HG02884 (cell line): ENCODE measurements around the gene RNF186.
"Not testable (repeated sequence)": the region's sequence is repeated elsewhere in the genome, so short reads cannot be mapped to it uniquely, and the experiment has no call there.

Source experiments
- ATAC-seq: cut with Tn5 transposase; IDR thresholded peaks from one replicate; pipeline ENCODE4 v1.9.1; 2021; ENCODE audit warnings: mild to moderate bottlenecking, moderate library complexity; ENCODE audit not compliant: unreplicated experiment

RNF186 gene

DNA sequence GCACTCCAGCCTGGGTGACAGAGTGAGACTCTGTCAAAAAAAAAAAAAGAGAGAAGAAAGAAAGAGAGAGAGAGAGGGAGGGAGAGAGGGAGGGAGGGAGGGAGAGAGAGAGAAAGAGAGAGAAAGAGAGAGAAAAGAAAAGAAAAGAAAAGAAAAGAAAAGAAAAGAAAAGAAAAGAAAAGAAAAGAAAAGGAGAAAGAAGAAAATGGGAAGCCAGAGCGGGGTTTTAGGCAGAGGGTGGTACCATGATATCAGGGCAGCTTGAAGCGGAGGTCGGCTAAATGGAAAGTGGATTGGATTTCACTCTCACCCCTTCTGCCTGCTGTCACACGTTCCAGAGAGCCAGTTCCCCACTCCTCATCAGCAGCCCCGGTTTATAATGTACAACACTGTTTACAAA is 17.3 kb downstream of the RNF186 start:
- ATAC-seq, result no peak

GRCh38 chr1:19794583-19794982 is 20.5 kb downstream of the RNF186 start:
- ATAC-seq, result no peak

DNA sequence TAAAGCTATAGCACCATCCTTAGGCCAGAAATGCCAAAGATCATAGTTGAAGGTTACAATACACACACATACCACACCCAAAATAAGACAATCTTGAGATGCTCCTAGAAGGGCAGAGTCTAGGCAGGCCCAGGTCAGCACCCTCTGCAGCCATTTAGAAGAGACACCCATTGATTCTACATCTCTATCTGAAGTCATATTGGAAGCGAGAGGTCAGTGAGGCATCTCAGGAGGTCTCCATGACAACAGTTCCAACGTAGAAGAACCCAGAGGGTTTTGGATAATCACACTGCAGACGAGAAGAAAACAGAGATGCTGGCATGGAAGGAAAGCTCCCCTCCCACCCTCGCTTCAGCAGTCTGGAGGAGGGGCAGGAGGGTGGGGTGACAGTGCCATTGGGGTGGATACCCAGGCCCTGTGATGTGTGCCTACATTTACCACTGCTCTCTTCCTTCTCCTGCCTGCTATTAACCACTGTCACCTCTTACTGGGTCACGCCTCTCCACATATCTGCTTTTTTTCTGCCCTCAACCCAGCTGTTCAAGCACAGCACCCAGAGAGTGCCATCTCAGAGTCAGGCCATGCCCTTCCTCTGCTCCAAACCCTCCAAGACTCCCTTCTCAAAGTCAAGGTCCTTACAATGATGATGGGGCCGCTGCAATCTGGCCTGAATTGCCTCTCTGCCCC is 21.6 kb downstream of the RNF186 start:
- ATAC-seq, result no peak

DNA sequence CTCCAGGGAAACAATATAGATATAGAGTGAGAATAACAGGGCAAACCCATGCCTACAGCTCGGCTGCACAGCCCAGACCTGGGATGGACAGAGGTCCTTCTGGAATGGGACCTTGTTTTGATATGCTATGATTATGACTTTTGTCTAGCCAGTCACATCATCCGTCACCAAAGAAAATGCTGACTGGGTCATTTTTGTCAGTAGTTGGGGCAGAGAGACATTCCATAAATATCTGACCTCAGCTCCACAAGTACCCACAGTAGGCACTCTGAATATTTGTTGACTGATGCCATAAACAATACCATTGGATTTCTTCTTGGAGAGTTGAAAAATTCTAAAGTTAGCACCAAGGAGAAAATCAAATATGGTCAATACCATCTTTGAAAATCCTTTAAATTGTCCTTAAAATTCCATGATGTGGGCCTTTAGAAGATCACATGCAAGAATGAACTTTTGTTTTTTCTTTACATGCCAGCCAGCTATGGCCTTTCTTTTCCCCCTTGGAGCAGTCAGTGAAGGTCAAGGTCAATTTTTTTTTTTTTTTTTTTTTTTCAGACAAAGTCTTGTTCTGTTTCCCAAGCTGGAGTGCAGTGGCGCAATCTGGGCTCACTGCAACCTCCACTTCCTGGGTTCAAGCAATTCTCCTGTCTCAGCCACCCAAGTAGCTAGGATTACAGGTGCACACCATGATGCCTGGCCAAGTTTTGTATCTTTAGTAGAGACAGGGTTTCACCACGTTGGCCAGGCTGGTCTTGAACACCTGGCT is 22.7 kb downstream of the RNF186 start:
- ATAC-seq, result no peak

GRCh38 chr1:19790061-19790975 is 24.8 kb downstream of the RNF186 start:
- ATAC-seq, result not testable (repeated sequence)

DNA sequence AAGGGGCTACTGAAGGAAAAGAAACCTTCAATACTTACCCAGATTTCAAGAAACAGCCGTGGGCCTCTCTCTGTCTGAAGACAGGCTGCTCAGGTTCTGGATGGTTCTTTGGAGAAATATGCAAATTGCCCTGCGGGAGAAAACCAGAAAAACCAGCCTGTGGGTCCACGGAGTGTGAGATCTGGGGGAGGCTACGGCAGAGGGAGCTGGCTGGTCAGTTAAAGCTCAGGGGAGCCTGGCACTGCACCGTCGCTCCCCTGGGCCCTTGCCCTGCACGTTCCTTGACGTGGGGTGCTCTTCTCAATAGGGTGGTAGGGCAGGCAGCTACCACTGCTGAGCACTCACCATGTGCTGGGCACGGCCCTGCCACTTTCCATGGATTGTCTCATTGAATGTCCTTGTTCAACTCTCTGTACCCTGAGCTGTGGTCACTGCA is 28.1 kb downstream of the RNF186 start:
- no peak for ATAC-seq

DNA sequence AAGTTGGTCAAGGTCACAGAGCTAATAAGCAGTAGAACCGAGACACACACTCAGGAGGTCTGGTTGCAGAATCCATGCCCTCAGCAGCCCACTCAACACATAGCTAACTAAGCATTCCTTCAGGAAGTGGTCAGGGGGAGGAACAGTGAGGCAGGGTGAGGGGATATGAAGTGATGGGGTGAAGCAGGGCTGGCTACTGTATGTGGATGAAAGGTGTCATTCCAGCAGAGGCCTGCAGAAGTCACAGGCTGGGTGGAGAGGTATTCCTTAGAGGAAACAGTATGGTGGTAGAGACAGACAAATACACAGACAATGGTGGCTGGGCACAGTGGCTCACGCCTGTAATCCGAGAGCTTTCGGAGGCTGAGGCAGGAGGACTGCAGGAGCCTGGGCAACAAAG is 29.4 kb downstream of the RNF186 start:
- no peak for ATAC-seq

- ATAC-seq, result no peak
Measured at GRCh38 chr1:19780267-19780877, 34.7 kb downstream of the RNF186 start.

DNA sequence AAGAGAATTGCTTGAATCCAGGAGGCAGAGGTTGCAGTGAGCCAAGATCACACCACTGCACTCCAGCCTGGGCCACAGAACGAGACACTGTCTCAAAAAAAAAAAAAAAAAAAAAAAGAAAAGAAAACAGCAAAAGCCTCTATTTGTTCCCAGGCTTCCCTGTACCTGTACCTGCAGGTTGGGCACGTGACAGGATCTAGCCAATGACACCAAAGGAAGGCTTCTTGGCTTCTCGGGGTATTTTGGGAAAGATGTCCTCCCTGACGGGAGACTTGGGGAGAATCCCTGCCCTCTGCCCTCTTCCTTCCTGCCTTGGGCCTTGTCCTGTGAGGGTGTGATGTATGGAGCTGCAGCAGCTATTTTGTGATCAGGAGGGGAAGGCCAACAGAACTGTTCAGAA is 38.1 kb downstream of the RNF186 start:
- no peak for ATAC-seq

GRCh38 chr1:19776287-19776686 is 38.8 kb downstream of the RNF186 start:
- ATAC-seq, result no peak

GRCh38 chr1:19775831-19776230 is 39.3 kb downstream of the RNF186 start:
- ATAC-seq, result no peak

GRCh38 chr1:19775317-19775716 is 39.8 kb downstream of the RNF186 start:
- no peak for ATAC-seq

GRCh38 chr1:19774180-19774785 is 40.8 kb downstream of the RNF186 start:
- ATAC-seq, result no peak

- ATAC-seq, result no peak
Measured at GRCh38 chr1:19773485-19773884, 41.6 kb downstream of the RNF186 start.

DNA sequence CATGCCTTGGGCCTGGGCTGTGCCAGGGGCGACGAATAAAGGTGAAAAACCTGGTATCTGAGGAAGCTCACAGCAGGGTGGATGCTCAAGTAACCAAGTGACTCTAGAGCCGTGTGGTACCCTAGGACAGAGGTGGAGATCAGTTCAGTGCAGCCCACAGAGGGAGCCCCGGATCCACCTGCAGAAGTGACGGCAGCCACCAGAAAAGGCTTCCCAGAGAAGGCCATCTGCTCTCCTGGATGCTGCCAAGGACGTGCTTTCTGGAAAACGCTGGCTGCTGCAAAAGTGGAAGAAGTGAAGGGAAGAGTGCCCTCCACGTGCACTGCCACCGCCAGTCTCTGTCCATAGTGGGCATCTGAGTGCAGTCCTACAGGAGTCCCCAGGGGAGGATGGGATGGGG is 43.0 kb downstream of the RNF186 start:
- ATAC-seq, result no peak

- no peak for ATAC-seq
Measured at GRCh38 chr1:19771350-19771749, 43.7 kb downstream of the RNF186 start.

DNA sequence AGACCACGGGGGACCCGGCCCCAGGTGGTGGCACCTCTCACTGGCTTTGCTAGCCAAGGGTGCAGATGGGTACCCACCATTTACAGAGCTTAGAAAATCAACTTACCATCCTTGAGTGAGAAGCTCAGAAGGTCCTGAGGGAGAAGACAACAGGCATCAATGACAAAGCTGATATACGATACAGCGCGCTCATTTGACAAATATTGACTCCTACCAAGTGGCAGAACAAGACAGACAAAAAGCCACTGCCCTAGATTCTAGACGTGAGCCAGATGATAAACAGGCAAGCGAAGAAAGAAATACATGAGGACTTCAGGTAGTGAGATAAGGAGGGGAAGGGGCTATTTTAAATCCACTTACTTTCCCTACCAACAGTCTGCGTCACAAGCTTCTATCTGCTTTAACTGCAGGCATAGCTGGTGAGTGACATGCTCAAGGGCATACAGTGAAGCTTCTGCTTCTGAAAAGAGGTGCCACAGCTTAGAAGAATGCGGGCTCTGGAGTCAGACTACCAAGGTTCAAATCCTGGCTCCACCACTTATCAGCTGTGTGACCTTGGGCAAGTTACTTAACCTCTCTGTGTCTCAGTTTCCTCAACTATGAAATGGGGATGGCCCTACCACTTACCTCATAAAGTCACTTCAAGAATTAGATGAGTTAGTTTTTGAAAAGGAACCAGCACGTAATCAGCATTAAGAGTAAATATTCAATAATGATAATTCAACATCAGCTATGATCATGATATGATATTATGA is 44.5 kb downstream of the RNF186 start:
- ATAC-seq, result no peak

DNA sequence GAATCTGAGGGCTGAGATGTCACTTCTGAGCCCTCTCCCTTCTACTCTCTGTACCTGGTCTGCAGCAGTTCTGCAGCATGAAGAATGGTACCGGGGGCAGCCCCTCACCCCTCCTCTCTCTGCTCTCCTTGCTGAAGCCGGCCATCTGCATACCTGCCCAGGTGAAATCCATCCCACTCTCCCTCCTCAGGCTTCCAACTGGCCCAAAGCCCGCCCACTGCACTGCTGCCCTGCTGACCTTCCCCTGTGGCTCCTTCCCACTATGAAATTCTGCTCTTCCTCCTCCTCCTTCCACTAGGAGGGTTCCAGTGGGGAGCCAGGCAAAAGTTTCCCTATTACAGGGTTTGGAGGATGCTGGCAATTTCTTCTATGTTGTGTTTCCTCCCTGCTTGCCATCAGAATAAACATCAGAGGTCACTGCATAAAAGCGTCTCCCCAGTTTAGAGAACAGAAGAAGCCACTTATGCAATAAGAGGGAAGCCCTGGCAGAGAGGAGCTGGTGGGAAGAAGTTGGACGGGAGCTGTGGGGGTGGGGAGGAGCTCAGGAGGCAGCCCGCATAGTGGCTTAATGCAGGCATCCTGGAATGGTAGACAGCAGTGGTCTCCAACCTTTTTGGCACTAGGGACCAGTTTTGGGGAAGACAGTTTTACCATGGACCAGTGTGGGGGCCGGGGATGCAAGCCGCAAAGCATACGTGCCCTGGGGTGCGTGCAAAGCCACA is 45.7 kb downstream of the RNF186 start:
- no peak for ATAC-seq
